Measurements from ENCODE around the gene AACS. TPM values are rescaled to one million over a fixed set of nuclear protein-coding genes. Genes with fewer than 3 reads are reported as not detected.

Gene AACS
- total and polyA plus RNA-seq, 4 donors, result 3.4 to 13.6 (median 7.3) TPM

DNA sequence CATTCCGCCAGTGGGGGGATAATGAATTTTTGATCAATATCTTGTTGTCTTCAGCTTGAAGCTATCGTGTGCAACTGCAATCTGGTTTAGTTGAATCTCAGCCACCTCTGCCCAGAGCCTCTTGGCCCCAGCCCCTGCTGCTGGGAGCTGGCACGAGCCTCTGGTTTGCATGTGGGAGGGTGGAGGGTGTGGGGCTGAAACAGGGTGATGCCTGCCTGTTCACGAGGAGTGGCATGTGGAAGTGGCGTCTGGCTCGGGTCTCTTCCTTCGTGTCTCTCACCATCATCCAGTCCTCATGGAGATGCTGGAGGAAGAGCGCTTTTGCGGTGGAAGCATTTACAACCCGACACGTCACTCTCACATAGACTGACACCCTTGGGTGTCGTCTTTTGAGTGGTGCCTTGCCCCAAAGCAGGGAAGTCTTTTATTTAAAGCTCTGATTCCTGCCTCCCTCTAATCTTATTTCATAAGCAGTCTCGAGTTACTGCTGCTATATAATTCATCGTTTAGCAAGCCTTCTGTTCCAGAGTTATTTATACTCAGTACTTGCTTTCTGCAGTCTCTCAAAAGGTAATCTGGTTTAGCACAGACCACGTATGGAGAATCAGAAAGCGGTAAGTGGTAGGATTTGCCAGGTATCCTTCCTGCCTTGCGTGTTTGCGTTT, 64.5 kb downstream of the AACS start:
- 95% methylated on average over 18 of the region's 18 CpGs for WGBS
- TF ChIP-seq FOXA2 (IDR thresholded peaks at IDR 0.05) (no peak), YY1 (IDR thresholded peaks at IDR 0.05) (no peak)
- H3K4me1 ChIP-seq (ENCODE audit: control insufficient read depth in 4 of 4, insufficient read depth in 4 of 4, low read length in 3 of 4), result no peaks in the 10 kb centered on the region
- H3K4me3 ChIP-seq (ENCODE audit: low read depth in 1 of 3, low read length in 3 of 3), result no peak overlapping the region
- H3K9me3 ChIP-seq (ENCODE audit: control insufficient read depth in 4 of 4, low read length in 3 of 4), result no peaks in the 10 kb centered on the region
- H3K27ac ChIP-seq (ENCODE audit: low read depth in 1 of 2, low read length in 2 of 2), result no peak overlapping the region
- DNase-seq (ENCODE audit: low spot score), result no peak
- H3K36me3 ChIP-seq (ENCODE audit: control insufficient read depth in 4 of 4, insufficient read depth in 3 of 4, low read depth in 1 of 4, low read length in 3 of 4), result no peaks in the 10 kb centered on the region
- H3K9ac ChIP-seq (ENCODE audit: low read depth in 1 of 2, low read length in 2 of 2), result no peak overlapping the region
- no peaks in the 10 kb centered on the region for H3K27me3 ChIP-seq (ENCODE audit: control insufficient read depth in 4 of 4, insufficient read depth in 4 of 4, low read length in 3 of 4)

DNA sequence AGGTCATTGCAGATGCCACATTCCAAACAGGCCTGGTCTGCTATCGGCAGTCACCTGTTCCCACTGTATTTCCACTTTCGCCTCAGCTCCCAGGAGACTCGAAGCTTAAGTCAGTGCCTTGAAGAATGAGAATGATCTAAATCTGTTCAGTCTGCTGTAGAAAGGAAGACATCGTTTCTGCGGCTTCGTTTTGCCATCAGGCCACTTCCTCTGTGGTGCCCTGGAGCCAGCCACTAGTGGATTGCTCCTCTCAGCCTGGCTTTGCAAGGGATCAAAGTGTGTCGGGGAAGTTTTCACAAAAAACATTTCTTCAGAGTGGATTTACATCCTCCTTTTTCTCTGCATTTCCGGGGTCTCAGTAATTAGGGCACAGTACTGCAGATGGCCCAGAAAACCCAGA, 66.7 kb downstream of the AACS start:
- H3K4me1 ChIP-seq (ENCODE audit: control insufficient read depth in 4 of 4, insufficient read depth in 4 of 4, low read length in 3 of 4), result no peaks in the 10 kb centered on the region
- H3K27me3 ChIP-seq (ENCODE audit: control insufficient read depth in 4 of 4, insufficient read depth in 4 of 4, low read length in 3 of 4), result no peaks in the 10 kb centered on the region
- H3K9ac ChIP-seq (ENCODE audit: low read depth in 1 of 2, low read length in 2 of 2), result no peak overlapping the region
- H3K9me3 ChIP-seq (ENCODE audit: control insufficient read depth in 4 of 4, low read length in 3 of 4), result no peaks in the 10 kb centered on the region
- DNase-seq (ENCODE audit: low spot score), result no peak
- WGBS, result 94% methylated on average over 8 of the region's 8 CpGs
- no peaks in the 10 kb centered on the region for H3K36me3 ChIP-seq (ENCODE audit: control insufficient read depth in 4 of 4, insufficient read depth in 3 of 4, low read depth in 1 of 4, low read length in 3 of 4)
- TF ChIP-seq FOXA1 (IDR thresholded peaks at IDR 0.05), result no peak
- no peak for TF ChIP-seq CTCF (IDR thresholded peaks at IDR 0.05; ENCODE audit: low read depth, low read length, missing input control)
- TF ChIP-seq RXRA (IDR thresholded peaks at IDR 0.05), result no peak
- TF ChIP-seq, protein P1, sequence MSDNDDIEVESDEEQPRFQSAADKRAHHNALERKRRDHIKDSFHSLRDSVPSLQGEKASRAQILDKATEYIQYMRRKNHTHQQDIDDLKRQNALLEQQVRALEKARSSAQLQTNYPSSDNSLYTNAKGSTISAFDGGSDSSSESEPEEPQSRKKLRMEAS (IDR thresholded peaks at IDR 0.05), result no peak
- TF ChIP-seq HNF4G (IDR thresholded peaks at IDR 0.05), result no peak
- no peak for TF ChIP-seq YY1 (IDR thresholded peaks at IDR 0.05)
- no peak for TF ChIP-seq GABPA (IDR thresholded peaks at IDR 0.05 in 1 of 2, conservative IDR thresholded peaks at IDR 0.05 in 1 of 2)
- TF ChIP-seq JUND (IDR thresholded peaks at IDR 0.05), result no peak
- TF ChIP-seq TAF1 (conservative IDR thresholded peaks at IDR 0.05), result no peak
- TF ChIP-seq HNF4A (conservative IDR thresholded peaks at IDR 0.05), result no peak
- no peak for TF ChIP-seq EGR1 (IDR thresholded peaks at IDR 0.05; ENCODE audit: low read depth in 2 of 2)
- TF ChIP-seq FOXA2 (IDR thresholded peaks at IDR 0.05), result no peak
- no peak for TF ChIP-seq SP1 (IDR thresholded peaks at IDR 0.05)
- TF ChIP-seq RAD21 (IDR thresholded peaks at IDR 0.05), result no peak
- TF ChIP-seq, protein P2, sequence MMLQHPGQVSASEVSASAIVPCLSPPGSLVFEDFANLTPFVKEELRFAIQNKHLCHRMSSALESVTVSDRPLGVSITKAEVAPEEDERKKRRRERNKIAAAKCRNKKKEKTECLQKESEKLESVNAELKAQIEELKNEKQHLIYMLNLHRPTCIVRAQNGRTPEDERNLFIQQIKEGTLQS (IDR thresholded peaks at IDR 0.05), result no peak
- no peak for TF ChIP-seq NR2F2 (IDR thresholded peaks at IDR 0.05)
- no peak overlapping the region for H3K4me3 ChIP-seq (ENCODE audit: low read depth in 1 of 3, low read length in 3 of 3)
- H3K27ac ChIP-seq (ENCODE audit: low read depth in 1 of 2, low read length in 2 of 2), result no peak overlapping the region

DNA sequence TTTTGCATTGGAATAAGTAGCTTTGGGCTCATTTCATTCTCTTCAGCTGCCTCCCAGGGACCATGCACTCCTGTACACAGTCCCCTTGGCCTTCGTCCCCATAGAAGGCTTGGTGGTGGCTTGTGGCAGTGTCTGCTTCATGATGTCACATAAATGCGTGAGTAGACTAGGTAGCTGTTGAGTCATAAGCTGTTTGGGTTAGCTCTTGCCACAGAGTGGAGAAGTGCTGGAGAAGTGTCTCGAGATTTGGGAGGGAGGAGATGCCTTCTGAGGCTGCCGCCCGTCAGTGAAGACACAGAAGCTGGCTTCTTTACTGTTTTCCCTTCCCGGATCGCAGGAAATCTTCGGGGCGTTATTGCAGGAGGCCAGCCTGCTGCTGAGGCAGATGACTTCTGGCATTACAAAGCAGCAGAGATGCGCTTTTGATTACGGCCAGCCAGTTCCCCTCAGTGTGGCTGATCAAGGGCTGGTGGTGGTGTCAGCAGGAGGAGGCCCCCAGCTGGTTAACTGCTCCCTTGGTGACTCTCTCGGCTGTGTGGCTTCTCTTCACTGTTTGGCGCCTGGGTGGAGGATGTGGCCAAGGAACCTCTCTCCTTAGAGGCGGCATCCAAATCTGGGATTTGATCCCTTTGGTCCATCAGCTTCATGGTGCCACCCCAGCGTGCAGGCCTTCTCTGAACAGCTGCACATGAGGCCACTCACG, 67.6 kb downstream of the AACS start:
- H3K27me3 ChIP-seq (ENCODE audit: control insufficient read depth in 4 of 4, insufficient read depth in 4 of 4, low read length in 3 of 4), result no peaks in the 10 kb centered on the region
- no peak overlapping the region for H3K4me3 ChIP-seq (ENCODE audit: low read depth in 1 of 3, low read length in 3 of 3)
- H3K9me3 ChIP-seq (ENCODE audit: control insufficient read depth in 4 of 4, low read length in 3 of 4), result no peaks in the 10 kb centered on the region
- DNase-seq (ENCODE audit: low spot score), result no peak
- no peak overlapping the region for H3K27ac ChIP-seq (ENCODE audit: low read depth in 1 of 2, low read length in 2 of 2)
- TF ChIP-seq YY1 (IDR thresholded peaks at IDR 0.05) (no peak), TAF1 (conservative IDR thresholded peaks at IDR 0.05) (no peak), NR2F2 (IDR thresholded peaks at IDR 0.05) (no peak), HNF4G (IDR thresholded peaks at IDR 0.05) (no peak)
- TF ChIP-seq, protein P3, sequence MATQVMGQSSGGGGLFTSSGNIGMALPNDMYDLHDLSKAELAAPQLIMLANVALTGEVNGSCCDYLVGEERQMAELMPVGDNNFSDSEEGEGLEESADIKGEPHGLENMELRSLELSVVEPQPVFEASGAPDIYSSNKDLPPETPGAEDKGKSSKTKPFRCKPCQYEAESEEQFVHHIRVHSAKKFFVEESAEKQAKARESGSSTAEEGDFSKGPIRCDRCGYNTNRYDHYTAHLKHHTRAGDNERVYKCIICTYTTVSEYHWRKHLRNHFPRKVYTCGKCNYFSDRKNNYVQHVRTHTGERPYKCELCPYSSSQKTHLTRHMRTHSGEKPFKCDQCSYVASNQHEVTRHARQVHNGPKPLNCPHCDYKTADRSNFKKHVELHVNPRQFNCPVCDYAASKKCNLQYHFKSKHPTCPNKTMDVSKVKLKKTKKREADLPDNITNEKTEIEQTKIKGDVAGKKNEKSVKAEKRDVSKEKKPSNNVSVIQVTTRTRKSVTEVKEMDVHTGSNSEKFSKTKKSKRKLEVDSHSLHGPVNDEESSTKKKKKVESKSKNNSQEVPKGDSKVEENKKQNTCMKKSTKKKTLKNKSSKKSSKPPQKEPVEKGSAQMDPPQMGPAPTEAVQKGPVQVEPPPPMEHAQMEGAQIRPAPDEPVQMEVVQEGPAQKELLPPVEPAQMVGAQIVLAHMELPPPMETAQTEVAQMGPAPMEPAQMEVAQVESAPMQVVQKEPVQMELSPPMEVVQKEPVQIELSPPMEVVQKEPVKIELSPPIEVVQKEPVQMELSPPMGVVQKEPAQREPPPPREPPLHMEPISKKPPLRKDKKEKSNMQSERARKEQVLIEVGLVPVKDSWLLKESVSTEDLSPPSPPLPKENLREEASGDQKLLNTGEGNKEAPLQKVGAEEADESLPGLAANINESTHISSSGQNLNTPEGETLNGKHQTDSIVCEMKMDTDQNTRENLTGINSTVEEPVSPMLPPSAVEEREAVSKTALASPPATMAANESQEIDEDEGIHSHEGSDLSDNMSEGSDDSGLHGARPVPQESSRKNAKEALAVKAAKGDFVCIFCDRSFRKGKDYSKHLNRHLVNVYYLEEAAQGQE (IDR thresholded peaks at IDR 0.05), result no peak
- WGBS, result 94% methylated on average over 16 of the region's 16 CpGs
- no peaks in the 10 kb centered on the region for H3K36me3 ChIP-seq (ENCODE audit: control insufficient read depth in 4 of 4, insufficient read depth in 3 of 4, low read depth in 1 of 4, low read length in 3 of 4)
- no peaks in the 10 kb centered on the region for H3K4me1 ChIP-seq (ENCODE audit: control insufficient read depth in 4 of 4, insufficient read depth in 4 of 4, low read length in 3 of 4)
- H3K9ac ChIP-seq (ENCODE audit: low read depth in 1 of 2, low read length in 2 of 2), result no peak overlapping the region
